Stimulated activated CD8-positive, alpha-beta memory T cell treated with anti-CD3 and anti-CD28 coated beads, Interleukin-12 subunit alpha, Interleukin-12 subunit beta, amount 100 ng/mL, for 24 hours (primary cell): ENCODE results near the gene NR4A1.
"Not testable (repeated sequence)": the region's sequence is repeated elsewhere in the genome, so short reads cannot be mapped to it uniquely, and the experiment has no call there.

Experiments used
- DNase-seq: peaks from one replicate; pipeline ENCODE4 v3.0.0-alpha.2; 2020; ENCODE audit errors: extremely low read depth

The NR4A1 gene

DNA sequence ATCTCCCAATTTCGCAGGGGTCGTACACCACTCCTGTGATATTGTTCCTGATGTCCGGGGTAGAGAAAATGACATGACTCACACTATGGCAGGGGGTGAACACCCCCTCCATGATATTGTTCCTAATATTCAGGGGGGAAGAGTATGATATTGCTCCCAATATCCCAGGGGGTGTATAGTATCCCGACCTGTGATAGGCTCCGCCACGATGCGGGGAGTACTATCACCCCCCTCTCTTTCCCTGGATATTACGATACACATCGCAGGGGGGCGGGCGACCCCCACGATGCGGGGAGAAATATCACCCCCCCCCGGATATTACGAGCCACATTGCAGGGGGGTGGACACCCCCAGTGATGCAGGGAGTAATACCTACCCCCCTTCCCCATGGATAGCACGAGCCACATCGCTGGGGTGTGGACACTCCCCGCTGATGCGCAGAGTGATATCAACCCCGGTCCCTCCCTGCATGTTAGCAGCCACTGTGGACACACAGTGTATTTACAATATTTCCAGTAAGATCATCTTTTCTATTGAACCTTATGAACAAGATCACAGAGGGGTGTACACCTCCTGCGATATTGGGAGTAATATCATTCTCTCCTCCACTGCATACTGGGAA, 45.9 kb downstream of the NR4A1 start:
- DNase-seq = no peak

DNA sequence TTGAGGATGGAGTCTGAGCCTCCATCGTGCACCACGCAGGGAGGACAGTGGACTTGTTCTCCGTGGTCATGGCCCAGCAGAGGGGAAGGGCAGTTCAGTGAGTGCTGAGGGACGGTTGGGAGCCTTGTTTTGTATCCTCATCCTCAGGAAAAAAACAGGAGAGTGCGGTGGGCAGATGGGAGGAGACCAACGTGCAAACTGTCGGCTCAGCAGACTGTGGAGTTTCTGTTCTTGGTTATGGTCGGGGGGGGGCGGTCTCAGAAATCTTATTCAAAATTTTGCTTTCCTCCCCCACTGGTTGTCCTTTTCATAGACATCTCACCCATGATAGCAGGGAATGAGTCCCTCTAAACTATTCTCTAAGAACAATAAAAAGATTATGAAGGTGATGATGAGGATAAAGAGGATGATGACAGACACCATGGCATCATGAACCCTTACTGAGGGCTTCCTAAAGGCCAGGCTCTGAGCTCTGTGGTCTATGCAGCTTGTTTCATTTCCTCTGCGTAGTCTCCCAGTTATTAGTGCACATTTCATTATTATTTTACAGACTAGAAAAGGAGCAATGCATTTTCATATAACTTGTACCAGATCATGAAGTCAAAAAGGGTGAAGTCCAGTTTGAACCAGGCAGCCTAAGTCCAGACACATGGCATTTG, 53.3 kb downstream of the NR4A1 start:
- not testable (repeated sequence) for DNase-seq
